ENCODE results near the gene PRKCZ. TPM values are rescaled to one million over a fixed set of nuclear protein-coding genes. Genes with fewer than 3 reads are reported as not detected.

Gene PRKCZ
- total RNA-seq, 1 donor from 2014 or later: 120 TPM

GRCh38 chr1:2106659-2107405 is 56.6 kb downstream of the PRKCZ start:
- DNase-seq: peak; percentile 30
- peak overlapping the region; percentile 28 for H3K27ac Mint-ChIP-seq (ENCODE audit: unreplicated experiment)
- H3K4me1 Mint-ChIP-seq (ENCODE audit: low read depth, unreplicated experiment): peaks cover 18% of the 10 kb centered on the region
- H3K9me3 Mint-ChIP-seq (ENCODE audit: unreplicated experiment): peaks cover 5% of the 10 kb centered on the region
- no peak overlapping the region for H3K4me3 Mint-ChIP-seq (ENCODE audit: unreplicated experiment)
- peaks cover 9% of the 10 kb centered on the region for H3K27me3 Mint-ChIP-seq (ENCODE audit: unreplicated experiment)
- H3K36me3 Mint-ChIP-seq (ENCODE audit: unreplicated experiment): no peaks in the 10 kb centered on the region
- TF ChIP-seq CTCF (IDR thresholded peaks at IDR 0.05; ENCODE audit: partially characterized antibody, unreplicated experiment): no peak

GRCh38 chr1:2107586-2108212 is 57.5 kb downstream of the PRKCZ start:
- DNase-seq: no peak
- peaks cover 5% of the 10 kb centered on the region for H3K9me3 Mint-ChIP-seq (ENCODE audit: unreplicated experiment)
- H3K4me1 Mint-ChIP-seq (ENCODE audit: low read depth, unreplicated experiment): peaks cover 20% of the 10 kb centered on the region
- no peaks in the 10 kb centered on the region for H3K36me3 Mint-ChIP-seq (ENCODE audit: unreplicated experiment)
- H3K27me3 Mint-ChIP-seq (ENCODE audit: unreplicated experiment): peaks cover 9% of the 10 kb centered on the region
- no peak for TF ChIP-seq CTCF (IDR thresholded peaks at IDR 0.05; ENCODE audit: partially characterized antibody, unreplicated experiment)
- no peak overlapping the region for H3K27ac Mint-ChIP-seq (ENCODE audit: unreplicated experiment)
- no peak overlapping the region for H3K4me3 Mint-ChIP-seq (ENCODE audit: unreplicated experiment)

GRCh38 chr1:2108213-2108876 is 58.1 kb downstream of the PRKCZ start:
- H3K9me3 Mint-ChIP-seq (ENCODE audit: unreplicated experiment): peaks cover 5% of the 10 kb centered on the region
- peak; percentile 85 for DNase-seq

GRCh38 chr1:2108877-2109580 is 58.8 kb downstream of the PRKCZ start:
- H3K27me3 Mint-ChIP-seq (ENCODE audit: unreplicated experiment): peaks cover 10% of the 10 kb centered on the region
- TF ChIP-seq CTCF (IDR thresholded peaks at IDR 0.05; ENCODE audit: partially characterized antibody, unreplicated experiment): peak; percentile 30
- H3K4me3 Mint-ChIP-seq (ENCODE audit: unreplicated experiment): no peak overlapping the region
- no peak for DNase-seq
- H3K27ac Mint-ChIP-seq (ENCODE audit: unreplicated experiment): peak overlapping the region; percentile 80
- peaks cover 6% of the 10 kb centered on the region for H3K9me3 Mint-ChIP-seq (ENCODE audit: unreplicated experiment)
- H3K36me3 Mint-ChIP-seq (ENCODE audit: unreplicated experiment): no peaks in the 10 kb centered on the region
- peaks cover 12% of the 10 kb centered on the region for H3K4me1 Mint-ChIP-seq (ENCODE audit: low read depth, unreplicated experiment)

More at GRCh38 chr1:2108213-2108876, 58.1 kb downstream of the PRKCZ start:
- TF ChIP-seq CTCF (IDR thresholded peaks at IDR 0.05; ENCODE audit: partially characterized antibody, unreplicated experiment): peak; percentile 72
- Mint-ChIP-seq H3K27ac (ENCODE audit: unreplicated experiment) (peak overlapping the region; percentile 80), H3K36me3 (ENCODE audit: unreplicated experiment) (no peaks in the 10 kb centered on the region), H3K4me3 (ENCODE audit: unreplicated experiment) (no peak overlapping the region), H3K27me3 (ENCODE audit: unreplicated experiment) (peaks cover 9% of the 10 kb centered on the region), H3K4me1 (ENCODE audit: low read depth, unreplicated experiment) (peaks cover 15% of the 10 kb centered on the region)

Measured in glutamatergic neuron (in vitro differentiated cells).